DMS153 (cell line): ENCODE data around the gene SOX11.

Experiments used
- DNase-seq: peaks from one replicate; lab custom pipeline; 2025; lab: John Stamatoyannopoulos, UW

The SOX11 gene

GRCh38 chr2:5692561-5693286, 540 bp downstream of the SOX11 start:
- DNase-seq, result no peak

- DNase-seq, result peak; percentile 35
Measured at GRCh38 chr2:5693287-5694201, 1.4 kb downstream of the SOX11 start.

GRCh38 chr2:5694306-5694705, 2.1 kb downstream of the SOX11 start:
- no peak for DNase-seq

GRCh38 chr2:5695654-5696403, 3.6 kb downstream of the SOX11 start:
- DNase-seq, result peak; percentile 19

GRCh38 chr2:5696404-5696944, 4.3 kb downstream of the SOX11 start:
- peak; percentile 11 for DNase-seq

GRCh38 chr2:5696945-5697521, 4.8 kb downstream of the SOX11 start:
- peak; percentile 29 for DNase-seq

- DNase-seq, result no peak
Measured at GRCh38 chr2:5697562-5697961, 5.4 kb downstream of the SOX11 start.

GRCh38 chr2:5698134-5698533, 6.0 kb downstream of the SOX11 start:
- no peak for DNase-seq

GRCh38 chr2:5699963-5700362, 7.8 kb downstream of the SOX11 start:
- DNase-seq, result no peak

GRCh38 chr2:5700551-5700950, 8.4 kb downstream of the SOX11 start:
- no peak for DNase-seq

- no peak for DNase-seq
Measured at GRCh38 chr2:5701266-5701665, 9.1 kb downstream of the SOX11 start.

- DNase-seq, result no peak
Measured at GRCh38 chr2:5703166-5703565, 11.0 kb downstream of the SOX11 start.

- no peak for DNase-seq
Measured at GRCh38 chr2:5705490-5705889, 13.3 kb downstream of the SOX11 start.

- no peak for DNase-seq
Measured at GRCh38 chr2:5706717-5707455, 14.7 kb downstream of the SOX11 start.

GRCh38 chr2:5710615-5711014, 18.4 kb downstream of the SOX11 start:
- DNase-seq, result no peak

GRCh38 chr2:5713101-5713500, 20.9 kb downstream of the SOX11 start:
- DNase-seq, result no peak

GRCh38 chr2:5719629-5720334, 27.6 kb downstream of the SOX11 start:
- DNase-seq, result no peak

- no peak for DNase-seq
Measured at GRCh38 chr2:5720426-5720825, 28.2 kb downstream of the SOX11 start.

GRCh38 chr2:5722236-5722635, 30.1 kb downstream of the SOX11 start:
- DNase-seq, result no peak
